WERI-Rb-1 (cell line): ENCODE results near the gene RBPJL.

Source experiments
- DNase-seq: peaks from one replicate; pipeline ENCODE4 v3.0.0-alpha.2; 2020
- H3K27ac ChIP-seq: fragments of 250-450 bp; sonication (Bioruptor Pico); 2 replicates; pipeline ENCODE4 v1.5.1; 2020; ENCODE audit warnings: mild to moderate bottlenecking, moderate library complexity
- H3K27me3 ChIP-seq: fragments of 250-450 bp; sonication (Bioruptor Pico); 2 replicates; pipeline ENCODE4 v1.5.1; 2021; ENCODE audit warnings: mild to moderate bottlenecking, low read depth, moderate library complexity; ENCODE audit not compliant: insufficient read depth, severe bottlenecking
- H3K36me3 ChIP-seq: fragments of 250-450 bp; sonication (Bioruptor Pico); 2 replicates; pipeline ENCODE4 v1.5.1; 2020; ENCODE audit warnings: mild to moderate bottlenecking, moderate library complexity
- H3K4me3 ChIP-seq: 2 replicates; pipeline ENCODE4 v1.5.1; 2011; ENCODE audit warnings: low read depth, mild to moderate bottlenecking, control low read depth, low read length
- H3K9me3 ChIP-seq: fragments of 250-450 bp; sonication (Bioruptor Pico); 2 replicates; pipeline ENCODE4 v1.5.1; 2021; ENCODE audit warnings: mild to moderate bottlenecking, moderate library complexity; ENCODE audit not compliant: severe bottlenecking
- TF ChIP-seq, protein P1 (sequence below): IDR thresholded peaks from 2 replicates; pipeline ENCODE4 v1.5.1; 2011; ENCODE audit warnings: low read depth, mild to moderate bottlenecking, control low read depth, inconsistent platforms, low read length

The RBPJL gene

DNA sequence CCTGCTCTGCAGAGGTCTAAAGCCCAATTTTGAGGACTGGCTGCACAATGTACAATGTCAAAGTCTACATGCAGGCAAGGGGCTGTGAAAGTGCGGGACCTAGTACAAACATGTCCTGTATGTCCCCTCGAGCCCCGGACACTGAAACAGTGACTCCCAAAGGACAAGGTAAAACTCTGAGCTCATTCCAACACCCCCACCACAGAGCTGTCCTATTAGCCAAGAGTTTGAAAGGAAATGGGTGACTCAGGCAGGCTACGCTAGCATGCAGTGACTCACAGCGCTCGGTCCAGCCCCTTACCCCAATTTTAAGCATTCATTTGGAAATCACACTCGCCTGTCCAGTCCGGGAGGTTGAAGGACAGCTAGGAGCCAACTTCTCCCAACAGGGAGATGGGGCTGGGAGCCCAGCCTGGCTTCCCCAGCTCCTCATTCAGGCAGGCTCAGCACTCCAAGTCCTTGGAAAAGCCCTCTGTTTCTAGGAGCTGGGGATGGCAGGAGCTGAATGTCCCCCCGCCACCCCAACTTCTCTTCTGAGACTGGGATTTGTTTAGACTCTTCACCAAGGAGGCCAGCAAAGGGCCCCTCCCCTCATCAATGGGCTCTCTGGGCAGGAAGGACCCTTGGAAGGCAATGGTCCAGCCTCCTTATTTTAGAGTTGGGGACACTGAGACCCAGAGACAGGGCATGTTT is 37.7 kb downstream of the RBPJL start:
- DNase-seq, result no peak
- Histone ChIP-seq H3K27ac (peak overlapping the region; percentile 69), H3K9me3 (no peaks in the 10 kb centered on the region), H3K4me3 (no peak overlapping the region), H3K36me3 (peaks cover 24% of the 10 kb centered on the region), H3K27me3 (no peaks in the 10 kb centered on the region)
- TF ChIP-seq, protein P1, sequence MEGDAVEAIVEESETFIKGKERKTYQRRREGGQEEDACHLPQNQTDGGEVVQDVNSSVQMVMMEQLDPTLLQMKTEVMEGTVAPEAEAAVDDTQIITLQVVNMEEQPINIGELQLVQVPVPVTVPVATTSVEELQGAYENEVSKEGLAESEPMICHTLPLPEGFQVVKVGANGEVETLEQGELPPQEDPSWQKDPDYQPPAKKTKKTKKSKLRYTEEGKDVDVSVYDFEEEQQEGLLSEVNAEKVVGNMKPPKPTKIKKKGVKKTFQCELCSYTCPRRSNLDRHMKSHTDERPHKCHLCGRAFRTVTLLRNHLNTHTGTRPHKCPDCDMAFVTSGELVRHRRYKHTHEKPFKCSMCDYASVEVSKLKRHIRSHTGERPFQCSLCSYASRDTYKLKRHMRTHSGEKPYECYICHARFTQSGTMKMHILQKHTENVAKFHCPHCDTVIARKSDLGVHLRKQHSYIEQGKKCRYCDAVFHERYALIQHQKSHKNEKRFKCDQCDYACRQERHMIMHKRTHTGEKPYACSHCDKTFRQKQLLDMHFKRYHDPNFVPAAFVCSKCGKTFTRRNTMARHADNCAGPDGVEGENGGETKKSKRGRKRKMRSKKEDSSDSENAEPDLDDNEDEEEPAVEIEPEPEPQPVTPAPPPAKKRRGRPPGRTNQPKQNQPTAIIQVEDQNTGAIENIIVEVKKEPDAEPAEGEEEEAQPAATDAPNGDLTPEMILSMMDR, result no peak

DNA sequence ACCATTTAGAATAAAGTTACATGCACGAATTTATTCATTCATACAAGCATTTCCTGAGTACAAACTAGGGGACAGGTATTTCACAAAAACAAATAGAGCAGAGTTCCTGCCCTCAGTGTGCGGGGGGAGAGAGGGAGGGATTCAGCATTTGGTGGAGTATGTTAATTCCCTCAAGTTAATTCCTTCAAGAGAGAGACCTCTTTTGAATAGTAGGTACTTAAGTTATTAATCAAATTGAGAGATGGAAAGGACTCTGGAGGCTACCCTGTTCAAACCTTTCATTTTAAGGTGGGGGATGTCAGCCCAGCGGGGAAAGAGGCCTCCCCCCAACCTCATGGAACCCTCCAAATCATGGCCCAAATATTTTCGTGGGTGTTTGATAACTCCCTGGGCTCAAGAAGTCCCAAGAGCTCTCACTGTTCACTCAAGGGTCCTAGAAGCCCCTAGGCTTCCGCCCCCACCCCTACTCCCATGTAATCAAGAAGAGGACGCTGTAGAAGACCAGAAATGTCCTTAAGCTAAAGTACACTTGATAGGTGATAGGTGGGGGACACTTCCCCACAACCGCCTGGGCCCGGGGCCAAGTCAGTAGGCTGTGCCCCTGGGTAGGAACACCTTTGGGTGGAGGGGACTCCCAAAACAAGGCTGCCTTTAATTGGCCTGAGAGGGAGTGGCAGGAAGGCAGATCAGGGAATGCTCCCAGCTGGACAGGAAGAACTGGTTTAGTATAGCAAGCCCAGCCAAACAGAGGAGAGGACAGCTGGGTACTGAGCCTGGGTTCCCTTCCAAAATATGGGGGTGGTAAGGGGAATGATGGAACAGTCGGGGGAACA is 38.7 kb downstream of the RBPJL start:
- Histone ChIP-seq H3K27ac (peak overlapping the region; percentile 69), H3K4me3 (no peak overlapping the region), H3K9me3 (no peaks in the 10 kb centered on the region), H3K36me3 (peaks cover 14% of the 10 kb centered on the region), H3K27me3 (no peaks in the 10 kb centered on the region)
- DNase-seq, result no peak
- TF ChIP-seq, protein P1, result no peak

DNA sequence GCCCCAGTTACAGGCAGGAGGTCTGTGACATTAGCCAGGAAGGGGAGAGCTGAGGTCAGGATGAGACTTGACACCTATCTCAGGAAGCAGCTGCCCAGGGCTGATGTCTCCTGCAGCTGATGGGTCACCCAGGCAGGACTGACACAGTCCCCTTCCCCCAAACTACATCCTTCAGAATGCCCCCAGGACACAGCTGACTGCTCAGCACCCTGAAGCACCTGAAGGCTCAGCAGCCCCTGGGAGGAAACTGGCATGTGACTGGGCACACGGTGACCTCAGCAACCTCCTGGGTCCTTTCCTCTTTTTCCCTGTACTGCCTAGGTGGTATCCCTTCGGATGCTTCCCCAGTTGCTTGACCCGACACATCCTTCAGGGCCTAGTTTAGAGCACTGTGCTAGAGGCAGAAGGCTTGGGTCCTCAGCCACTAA is 39.7 kb downstream of the RBPJL start:
- Histone ChIP-seq H3K4me3 (no peak overlapping the region; the same call in 1 of the 2 replicates), H3K27me3 (no peaks in the 10 kb centered on the region), H3K9me3 (no peaks in the 10 kb centered on the region), H3K36me3 (peaks cover 7% of the 10 kb centered on the region), H3K27ac (no peak overlapping the region; the same call in 1 of the 2 replicates)
- DNase-seq, result no peak
- TF ChIP-seq, protein P1, result no peak

DNA sequence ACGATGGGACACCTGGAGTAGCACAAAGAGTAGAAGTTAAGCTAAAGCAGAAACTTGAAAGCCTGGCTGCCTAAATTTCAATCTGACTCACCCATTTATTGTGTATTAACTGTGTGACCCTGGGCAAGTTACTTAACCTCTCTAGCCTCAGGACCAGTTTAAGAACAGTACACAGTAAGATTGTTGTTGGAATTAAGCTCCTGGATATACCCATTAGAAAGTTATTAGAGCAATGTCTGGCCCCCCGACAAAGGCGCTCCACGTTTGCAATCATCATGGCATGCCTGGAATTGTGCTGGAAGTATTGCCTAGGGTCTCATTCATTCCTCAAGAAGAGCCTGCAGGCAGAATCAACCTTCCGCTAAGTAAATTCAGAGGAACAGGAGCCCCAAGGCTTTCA is 40.2 kb downstream of the RBPJL start:
- H3K36me3 ChIP-seq, result peaks cover 7% of the 10 kb centered on the region
- no peak overlapping the region; the same call in 1 of the 2 replicates for H3K27ac ChIP-seq
- peak overlapping the region; percentile 76 for H3K4me3 ChIP-seq
- H3K9me3 ChIP-seq, result no peaks in the 10 kb centered on the region
- H3K27me3 ChIP-seq, result no peaks in the 10 kb centered on the region
- DNase-seq, result no peak
- TF ChIP-seq, protein P1, result no peak

DNA sequence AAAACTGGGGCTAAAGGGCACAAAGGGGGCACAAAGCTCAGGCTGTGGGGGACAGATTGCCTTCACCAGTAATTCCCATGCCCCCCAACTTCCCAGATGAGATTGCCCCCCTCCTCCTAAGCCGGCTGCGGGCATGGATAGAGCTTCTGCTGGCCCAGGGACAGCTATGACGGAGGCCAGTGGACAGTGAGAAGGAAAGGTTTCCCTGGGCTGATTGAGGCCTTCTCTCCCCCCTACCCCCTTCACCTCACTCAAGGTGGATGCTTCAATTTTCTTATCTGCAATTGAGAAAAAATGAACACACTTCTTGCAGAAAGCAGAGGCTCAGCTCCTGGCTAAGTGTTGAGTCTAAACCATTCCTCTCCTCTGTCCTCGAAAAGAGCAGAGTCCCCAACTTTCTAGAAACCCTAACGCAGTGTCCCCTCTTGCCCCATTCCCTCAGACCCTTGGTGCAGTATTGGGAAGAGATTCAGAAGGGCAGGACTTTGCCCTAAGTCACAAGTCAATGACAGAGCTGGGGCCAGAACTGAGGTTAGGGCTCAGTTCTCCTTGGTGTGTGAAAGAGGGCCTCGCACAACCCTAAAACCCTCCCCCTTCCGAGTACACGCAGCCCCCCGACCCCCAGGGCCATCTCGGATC is 40.8 kb downstream of the RBPJL start:
- DNase-seq, result no peak
- peak overlapping the region; percentile 76 for H3K4me3 ChIP-seq
- H3K27me3 ChIP-seq, result no peaks in the 10 kb centered on the region
- peak overlapping the region; percentile 88 for H3K27ac ChIP-seq
- peaks cover 7% of the 10 kb centered on the region for H3K36me3 ChIP-seq
- TF ChIP-seq, protein P1, result no peak
- no peaks in the 10 kb centered on the region for H3K9me3 ChIP-seq
